Sciatic nerve (tissue), 1 donor: Measurements from ENCODE around the gene SRP68. TPM values are rescaled to one million over a fixed set of nuclear protein-coding genes. Genes with fewer than 3 reads are reported as not detected.

Source experiments
- microRNA-seq: library from miRNA; unstranded; fragments of <30 nt; microRNA quantifications from one replicate; pipeline ENCODE4 v1.2.0, GENCODE V29; 2020
- total RNA-seq: library from RNA; stranded (reverse); fragmentation: NEBNext Ultra II Directional; extraction: Animal tissue kit (Norgen Biotek cat#: 25700); gene quantifications from one replicate; pipeline ENCODE4 v1.2.1, GENCODE V29; 2021
- donor health status: DM: no; HTN: no; CAD: no.

The SRP68 gene
- total RNA-seq, 1 donor from 2014 or later: 65.1 TPM

Small RNA genes within 50 kb of the gene (microRNA-seq; reads per million reads assigned to microRNA genes)
- gene MIR6868: 3.6 reads per million, percentile 4 among the genes with 10 or more reads in this experiment

Other genes starting within 250 kb of the SRP68 start
- gene UNC13D, start 228.1 kb downstream of the SRP68 start, total RNA-seq: 30.9 TPM
- 156 TPM for gene WBP2, start 217.2 kb downstream of the SRP68 start, total RNA-seq
- 50.7 TPM for gene TRIM47, start 193.9 kb downstream of the SRP68 start, total RNA-seq
- gene TRIM65, start 175.6 kb downstream of the SRP68 start, total RNA-seq: 24.7 TPM
- 73.6 TPM for gene MRPL38, start 167.6 kb downstream of the SRP68 start, total RNA-seq
- gene FBF1, start 131.5 kb downstream of the SRP68 start, total RNA-seq: 18.5 TPM
- 64.6 TPM for gene ACOX1, start 93.4 kb downstream of the SRP68 start, total RNA-seq
- gene TEN1, start 93.3 kb downstream of the SRP68 start, total RNA-seq: 8.1 TPM
- gene CDK3, start 71.7 kb downstream of the SRP68 start, total RNA-seq: 5.2 TPM
- 1.2 TPM for gene EVPL, start 45.2 kb downstream of the SRP68 start, total RNA-seq
- gene GALR2, start 2.3 kb upstream of the SRP68 start, total RNA-seq: not detected
- not detected for gene ZACN, start 6.7 kb upstream of the SRP68 start, total RNA-seq
- 125 TPM for gene EXOC7, start 31.3 kb upstream of the SRP68 start, total RNA-seq
- gene FOXJ1, start 68.7 kb upstream of the SRP68 start, total RNA-seq: 0.40 TPM
- 15.8 TPM for gene RNF157, start 168.0 kb upstream of the SRP68 start, total RNA-seq
- 38.4 TPM for gene UBALD2, start 192.8 kb upstream of the SRP68 start, total RNA-seq
- 4.1 TPM for gene QRICH2, start 235.8 kb upstream of the SRP68 start, total RNA-seq